ENCODE results near the gene ENPP6. TPM values are rescaled to one million over a fixed set of nuclear protein-coding genes. Genes with fewer than 3 reads are reported as not detected.

The ENPP6 gene
- total RNA-seq, 1 donor from 2014 or later: 0.41 TPM

DNA sequence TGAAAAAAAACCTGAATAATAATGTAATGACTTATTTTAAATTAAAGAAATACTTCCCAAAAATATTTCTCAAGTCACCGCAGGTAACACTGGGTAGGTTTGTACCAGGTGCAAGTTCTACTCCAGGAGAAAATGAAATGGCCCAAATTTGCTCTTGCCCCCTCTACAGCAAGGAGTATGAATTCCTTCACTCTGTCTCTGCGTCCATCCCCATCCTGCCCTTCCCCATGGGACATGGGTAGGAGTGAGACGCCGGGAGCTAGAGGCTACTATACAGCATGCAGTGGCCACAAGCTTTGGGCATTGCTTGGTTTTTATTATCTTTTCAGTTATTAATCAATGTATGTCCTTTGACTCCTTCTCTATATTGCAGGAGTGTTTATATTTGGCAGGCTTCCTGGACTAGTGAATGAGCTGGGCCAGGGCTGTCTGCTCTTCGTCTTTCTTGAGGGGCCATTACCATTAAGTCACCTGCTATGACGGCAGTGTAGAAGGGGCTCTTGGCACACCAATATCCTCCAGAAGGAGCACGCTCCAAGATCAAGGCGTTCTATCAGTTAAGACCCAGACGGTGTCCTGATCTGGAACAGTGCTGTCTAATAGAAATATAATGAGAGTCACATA is 149.6 kb downstream of the ENPP6 start:
- Mint-ChIP-seq H3K27me3 (ENCODE audit: unreplicated experiment) (peaks cover 2% of the 10 kb centered on the region), H3K4me3 (ENCODE audit: unreplicated experiment) (no peak overlapping the region), H3K36me3 (ENCODE audit: low read depth, unreplicated experiment) (no peaks in the 10 kb centered on the region), H3K27ac (ENCODE audit: unreplicated experiment) (no peak overlapping the region), H3K9me3 (ENCODE audit: unreplicated experiment) (no peaks in the 10 kb centered on the region), H3K4me1 (ENCODE audit: unreplicated experiment) (no peaks in the 10 kb centered on the region)
- DNase-seq (ENCODE audit: low spot score): no peak
- TF ChIP-seq, protein P1, sequence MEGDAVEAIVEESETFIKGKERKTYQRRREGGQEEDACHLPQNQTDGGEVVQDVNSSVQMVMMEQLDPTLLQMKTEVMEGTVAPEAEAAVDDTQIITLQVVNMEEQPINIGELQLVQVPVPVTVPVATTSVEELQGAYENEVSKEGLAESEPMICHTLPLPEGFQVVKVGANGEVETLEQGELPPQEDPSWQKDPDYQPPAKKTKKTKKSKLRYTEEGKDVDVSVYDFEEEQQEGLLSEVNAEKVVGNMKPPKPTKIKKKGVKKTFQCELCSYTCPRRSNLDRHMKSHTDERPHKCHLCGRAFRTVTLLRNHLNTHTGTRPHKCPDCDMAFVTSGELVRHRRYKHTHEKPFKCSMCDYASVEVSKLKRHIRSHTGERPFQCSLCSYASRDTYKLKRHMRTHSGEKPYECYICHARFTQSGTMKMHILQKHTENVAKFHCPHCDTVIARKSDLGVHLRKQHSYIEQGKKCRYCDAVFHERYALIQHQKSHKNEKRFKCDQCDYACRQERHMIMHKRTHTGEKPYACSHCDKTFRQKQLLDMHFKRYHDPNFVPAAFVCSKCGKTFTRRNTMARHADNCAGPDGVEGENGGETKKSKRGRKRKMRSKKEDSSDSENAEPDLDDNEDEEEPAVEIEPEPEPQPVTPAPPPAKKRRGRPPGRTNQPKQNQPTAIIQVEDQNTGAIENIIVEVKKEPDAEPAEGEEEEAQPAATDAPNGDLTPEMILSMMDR (IDR thresholded peaks at IDR 0.05; ENCODE audit: unreplicated experiment): no peak

GRCh38 chr4:184066584-184067300 is 150.9 kb downstream of the ENPP6 start:
- no peak for DNase-seq (ENCODE audit: low spot score)
- no peaks in the 10 kb centered on the region for H3K9me3 Mint-ChIP-seq (ENCODE audit: unreplicated experiment)
- no peak overlapping the region for H3K4me3 Mint-ChIP-seq (ENCODE audit: unreplicated experiment)
- no peaks in the 10 kb centered on the region for H3K4me1 Mint-ChIP-seq (ENCODE audit: unreplicated experiment)
- TF ChIP-seq, protein P1 (IDR thresholded peaks at IDR 0.05; ENCODE audit: unreplicated experiment): no peak
- H3K36me3 Mint-ChIP-seq (ENCODE audit: low read depth, unreplicated experiment): no peaks in the 10 kb centered on the region
- no peak overlapping the region for H3K27ac Mint-ChIP-seq (ENCODE audit: unreplicated experiment)
- H3K27me3 Mint-ChIP-seq (ENCODE audit: unreplicated experiment): peaks cover 2% of the 10 kb centered on the region

DNA sequence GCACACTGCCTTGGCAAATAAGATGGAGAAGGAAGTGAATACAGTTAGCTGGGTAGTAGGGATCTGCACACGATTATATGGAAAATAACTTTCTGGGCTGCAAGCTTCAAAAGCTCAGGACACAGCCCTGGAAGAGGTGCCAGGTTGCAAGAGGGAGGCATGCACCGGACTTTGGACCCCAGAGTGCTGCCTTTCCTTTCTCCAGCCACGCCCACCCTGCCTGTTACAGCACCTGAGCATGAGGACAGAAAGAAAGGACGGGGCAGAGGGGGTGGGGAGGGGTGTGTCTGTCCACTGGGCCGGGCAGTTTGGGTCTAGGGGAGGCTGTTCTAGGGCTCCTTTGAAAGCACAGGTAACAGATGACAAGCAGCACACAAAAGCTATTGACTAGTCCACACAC is 152.8 kb downstream of the ENPP6 start:
- Mint-ChIP-seq H3K36me3 (ENCODE audit: low read depth, unreplicated experiment) (no peaks in the 10 kb centered on the region), H3K27me3 (ENCODE audit: unreplicated experiment) (peaks cover 2% of the 10 kb centered on the region), H3K9me3 (ENCODE audit: unreplicated experiment) (no peaks in the 10 kb centered on the region), H3K4me3 (ENCODE audit: unreplicated experiment) (no peak overlapping the region), H3K4me1 (ENCODE audit: unreplicated experiment) (no peaks in the 10 kb centered on the region), H3K27ac (ENCODE audit: unreplicated experiment) (no peak overlapping the region)
- TF ChIP-seq, protein P1 (IDR thresholded peaks at IDR 0.05; ENCODE audit: unreplicated experiment): no peak
- DNase-seq (ENCODE audit: low spot score): no peak

DNA sequence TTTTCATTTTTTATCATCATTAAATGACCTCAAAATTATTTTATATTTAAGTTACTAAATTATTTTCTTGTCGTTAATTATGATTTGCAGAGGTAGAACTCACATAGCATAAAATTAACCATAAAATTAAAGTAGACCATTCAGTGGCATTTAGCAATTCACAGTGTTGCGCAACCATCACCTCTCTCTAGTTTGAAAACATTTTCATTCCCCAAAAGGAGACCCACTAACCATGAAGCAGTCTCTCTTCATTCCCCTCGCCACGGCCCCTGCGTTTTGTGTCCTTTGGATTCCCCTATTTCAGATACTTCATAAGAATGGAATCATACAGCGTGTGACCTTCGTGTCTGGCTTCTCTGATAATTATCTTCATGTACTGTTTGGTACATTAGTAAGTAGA is 154.9 kb downstream of the ENPP6 start:
- peaks cover 4% of the 10 kb centered on the region for H3K27me3 Mint-ChIP-seq (ENCODE audit: unreplicated experiment)
- H3K4me1 Mint-ChIP-seq (ENCODE audit: unreplicated experiment): no peaks in the 10 kb centered on the region
- TF ChIP-seq, protein P1 (IDR thresholded peaks at IDR 0.05; ENCODE audit: unreplicated experiment): no peak
- H3K27ac Mint-ChIP-seq (ENCODE audit: unreplicated experiment): no peak overlapping the region
- DNase-seq (ENCODE audit: low spot score): no peak
- H3K36me3 Mint-ChIP-seq (ENCODE audit: low read depth, unreplicated experiment): no peaks in the 10 kb centered on the region
- H3K9me3 Mint-ChIP-seq (ENCODE audit: unreplicated experiment): no peaks in the 10 kb centered on the region
- H3K4me3 Mint-ChIP-seq (ENCODE audit: unreplicated experiment): no peak overlapping the region

- Mint-ChIP-seq H3K4me3 (ENCODE audit: unreplicated experiment) (no peak overlapping the region), H3K27me3 (ENCODE audit: unreplicated experiment) (peaks cover 2% of the 10 kb centered on the region), H3K4me1 (ENCODE audit: unreplicated experiment) (no peaks in the 10 kb centered on the region), H3K36me3 (ENCODE audit: low read depth, unreplicated experiment) (no peaks in the 10 kb centered on the region), H3K27ac (ENCODE audit: unreplicated experiment) (no peak overlapping the region), H3K9me3 (ENCODE audit: unreplicated experiment) (no peaks in the 10 kb centered on the region)
- TF ChIP-seq, protein P1 (IDR thresholded peaks at IDR 0.05; ENCODE audit: unreplicated experiment): no peak
- no peak for DNase-seq (ENCODE audit: low spot score)
Observed at GRCh38 chr4:184061582-184061981, 156.1 kb downstream of the ENPP6 start.
